NCI-H2107 treated with DMSO at 0.1 percent for 48 hours (cell line): ENCODE data around the gene CIBAR2.
A peak's percentile ranks its signal among the peaks of the same experiment; 100 is the strongest.

Experiments used
- DNase-seq: peaks from one replicate; lab custom pipeline; 2025; ENCODE audit not compliant: unreplicated experiment; lab: John Stamatoyannopoulos, UW

CIBAR2 gene

DNA sequence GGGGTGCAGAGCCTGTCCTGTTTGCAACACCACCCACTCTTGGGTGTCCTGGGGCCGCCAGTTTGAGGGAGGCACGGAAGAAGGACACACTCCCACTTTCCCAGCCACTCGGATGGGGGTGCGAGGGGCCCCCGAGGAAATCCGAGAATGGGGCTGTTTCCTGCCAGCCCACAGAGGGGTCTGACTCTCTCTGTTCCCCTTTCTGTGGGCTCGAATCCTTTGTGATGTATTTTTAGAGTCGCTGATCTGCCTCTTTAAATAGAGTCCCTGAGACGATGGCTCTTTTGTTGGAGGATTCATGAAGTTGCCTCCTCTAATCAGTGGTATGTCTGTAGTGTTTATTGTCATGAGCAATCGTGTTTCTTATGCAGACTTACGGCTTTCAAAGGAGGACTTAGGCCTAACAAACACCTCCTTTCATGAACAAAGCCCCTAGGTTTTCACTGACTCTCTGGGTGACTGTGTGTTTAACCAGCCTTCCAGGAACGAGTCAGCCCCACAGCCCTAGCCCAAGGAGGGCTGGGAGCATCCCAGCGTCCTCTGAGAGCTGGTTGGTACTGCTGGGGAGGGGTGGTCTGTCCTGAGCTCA is 29.1 kb downstream of the CIBAR2 start:
- DNase-seq = no peak

DNA sequence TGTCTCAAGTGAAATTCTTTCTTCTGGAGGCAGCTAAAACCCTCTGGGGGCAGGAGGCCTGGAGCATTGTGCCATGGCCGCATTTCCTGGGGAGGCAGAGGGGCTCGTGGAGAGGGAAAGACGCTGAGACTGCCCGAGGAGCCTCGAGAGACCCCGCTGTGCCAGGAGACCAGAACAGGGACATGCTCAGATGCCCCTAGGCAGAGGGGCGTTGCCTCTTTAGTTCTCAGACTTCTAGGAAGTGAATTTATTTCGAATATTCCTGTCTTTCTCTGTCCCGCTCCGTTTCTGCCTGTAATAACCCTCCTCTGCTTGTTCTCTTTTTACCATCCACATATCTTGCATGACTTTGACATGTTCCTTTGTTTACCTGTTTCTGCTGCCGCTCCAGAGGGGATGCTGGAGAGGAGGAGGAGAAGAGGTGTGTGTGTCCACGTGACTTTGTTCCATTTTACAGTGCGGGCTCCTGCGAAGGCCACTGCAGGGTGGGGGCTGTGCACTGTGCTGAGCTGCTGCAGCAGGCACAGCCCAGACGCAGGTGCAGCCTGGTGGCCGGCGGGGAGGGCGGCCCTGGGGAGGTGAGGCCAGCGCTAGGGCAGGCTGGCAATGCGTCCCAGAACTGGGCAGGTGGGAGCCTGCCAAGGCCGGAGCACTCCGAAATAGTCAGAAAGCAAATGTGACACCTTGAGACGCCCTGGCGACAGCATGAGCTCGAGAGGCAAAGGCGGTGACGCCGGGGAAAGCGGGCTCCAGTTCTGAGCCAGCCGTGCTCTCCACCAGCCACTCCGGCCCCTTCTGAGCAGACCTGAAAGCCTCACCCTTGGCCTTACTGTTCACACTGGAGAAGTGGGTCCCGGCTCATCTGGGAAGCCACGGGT is 29.9 kb downstream of the CIBAR2 start:
- DNase-seq = peak; percentile 35

DNA sequence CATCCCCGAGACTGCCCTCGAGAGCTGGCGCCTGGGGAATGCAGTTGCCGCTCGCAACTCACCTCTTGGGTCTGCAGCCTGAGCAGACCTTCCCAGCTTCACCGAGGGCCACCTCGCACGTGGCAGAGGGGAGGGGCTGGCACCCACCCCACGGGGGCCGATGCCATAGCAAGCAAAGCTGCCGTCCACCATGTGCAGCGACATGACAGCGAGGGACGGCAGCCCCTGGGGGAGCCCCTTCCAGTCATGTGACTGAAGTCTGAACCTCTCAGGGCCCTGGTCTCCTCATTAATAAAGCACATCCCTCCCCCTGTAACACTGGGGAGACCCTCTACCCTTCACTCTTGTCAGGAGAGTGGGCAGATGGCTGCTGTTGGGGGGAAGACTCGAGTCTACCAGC is 30.5 kb downstream of the CIBAR2 start:
- DNase-seq = no peak

DNA sequence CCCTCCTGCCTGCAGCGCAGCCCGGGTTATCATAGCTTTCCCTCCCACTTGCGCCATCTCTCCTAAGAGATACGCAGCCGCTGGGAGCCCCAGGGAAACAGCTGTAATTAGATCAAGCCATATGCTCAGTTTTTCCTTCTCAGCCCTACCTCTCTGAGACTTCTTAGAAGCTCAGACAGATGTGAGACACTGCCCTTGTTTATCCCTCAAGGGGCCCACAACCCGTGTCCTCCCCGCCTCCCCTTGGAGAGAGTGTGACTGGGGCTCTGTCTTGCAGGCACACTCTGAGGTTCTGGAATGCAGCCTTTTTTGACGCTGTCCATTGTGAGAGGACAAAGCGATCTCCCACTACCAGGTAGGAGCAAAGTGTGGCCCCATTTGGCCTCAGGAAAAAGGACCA is 31.2 kb downstream of the CIBAR2 start:
- DNase-seq = no peak

DNA sequence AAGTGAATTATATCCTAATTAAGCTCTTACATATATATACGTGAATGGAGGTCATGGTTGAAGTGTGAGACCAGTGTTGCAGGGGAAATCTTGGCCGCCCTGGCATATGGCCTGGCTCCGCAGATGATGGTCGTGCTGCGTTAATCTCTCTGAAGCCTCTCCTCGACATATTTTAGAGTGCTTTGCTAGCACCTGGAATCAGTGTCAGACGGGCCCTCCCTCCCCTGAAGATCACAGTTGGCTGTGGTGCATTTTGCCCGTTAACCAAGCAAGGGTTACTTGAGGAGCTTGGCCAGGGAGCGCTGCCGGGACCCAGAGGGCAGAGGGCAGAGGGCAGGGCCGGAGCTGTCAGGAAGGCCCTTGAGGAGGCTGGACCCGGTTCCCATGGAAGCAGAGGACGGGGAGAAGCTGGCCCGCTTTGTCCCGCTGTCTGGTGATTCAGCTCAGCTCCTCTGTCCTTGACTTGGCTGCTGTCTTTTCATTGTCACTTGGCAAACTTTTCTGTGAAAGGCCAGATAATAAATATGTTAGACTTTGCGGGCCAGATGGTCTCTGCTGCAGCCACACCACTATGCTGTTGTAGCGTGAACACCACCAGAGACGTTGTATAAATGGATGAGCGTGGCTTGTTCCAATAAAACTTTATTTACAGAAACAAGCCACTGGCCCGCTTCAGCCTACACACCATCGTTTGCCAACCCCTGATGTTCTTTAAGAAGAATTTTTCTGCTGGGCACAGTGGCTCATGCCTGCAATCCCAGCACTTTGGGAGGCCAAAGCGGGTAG is 32.3 kb downstream of the CIBAR2 start:
- no peak for DNase-seq

DNA sequence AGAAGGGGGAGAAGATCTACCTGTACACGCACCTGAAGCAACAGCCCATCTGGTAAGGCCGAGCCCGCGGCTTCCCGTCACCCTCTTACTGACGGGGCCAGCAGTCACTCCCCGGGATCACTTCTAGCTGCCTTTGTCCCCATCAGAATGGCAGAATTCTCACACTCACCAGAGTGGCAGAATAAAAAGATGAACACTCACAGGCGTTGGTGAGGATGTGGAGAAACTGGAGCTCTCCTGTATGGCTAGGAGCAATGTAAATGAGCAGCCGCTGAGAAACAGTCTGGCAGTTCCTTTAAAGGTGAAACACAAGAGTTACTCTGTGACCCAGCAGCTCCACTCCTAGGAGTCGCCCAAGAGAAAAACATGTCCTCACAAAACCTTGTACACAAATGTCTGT is 33.3 kb downstream of the CIBAR2 start:
- no peak for DNase-seq

DNA sequence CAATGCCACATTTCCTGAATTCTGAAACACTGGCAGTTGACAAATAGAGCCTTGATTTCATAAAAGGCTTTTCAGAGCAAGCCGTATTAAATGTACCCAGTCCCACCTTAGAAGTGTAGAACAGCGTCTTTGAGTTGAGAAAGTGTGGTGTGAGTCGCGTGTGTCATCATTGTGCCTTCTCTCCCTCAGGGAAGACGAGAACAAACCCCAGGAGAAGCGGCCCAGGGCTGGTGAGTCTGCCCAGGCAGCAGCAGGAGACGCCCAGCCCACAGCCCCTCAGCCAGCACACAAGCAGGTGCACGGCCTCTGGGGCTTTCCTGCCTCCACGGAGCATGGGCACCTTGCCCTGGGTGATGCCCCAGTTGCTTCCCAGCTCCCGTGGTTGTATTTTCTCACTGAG is 34.0 kb downstream of the CIBAR2 start:
- DNase-seq = no peak

DNA sequence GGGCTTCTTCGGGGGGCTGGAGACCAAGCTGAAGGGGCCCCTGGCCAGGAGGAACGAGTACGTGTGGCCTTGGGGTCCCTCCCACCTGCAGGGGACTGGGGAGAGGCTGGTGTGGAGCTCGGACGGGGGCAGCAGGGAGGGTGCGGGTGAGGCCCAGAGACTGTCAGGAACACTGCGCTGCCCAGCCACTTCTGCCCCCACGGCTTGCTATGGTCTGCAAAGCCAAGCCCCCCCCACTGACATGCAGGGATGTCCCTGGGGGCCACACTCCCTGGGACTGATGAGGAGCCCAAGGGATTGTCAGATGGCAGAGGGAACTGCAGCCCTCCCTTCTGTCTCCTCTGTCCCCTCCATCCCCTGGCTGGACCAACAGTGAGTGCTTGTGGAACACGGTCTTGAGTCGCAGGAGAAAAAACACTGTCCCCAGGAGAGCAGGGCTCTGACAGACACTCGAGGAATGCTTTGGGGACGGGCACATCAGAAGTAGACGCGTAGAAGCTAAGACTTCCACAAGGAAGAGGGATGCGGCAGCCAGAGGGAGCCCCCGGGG is 34.6 kb downstream of the CIBAR2 start:
- no peak for DNase-seq

DNA sequence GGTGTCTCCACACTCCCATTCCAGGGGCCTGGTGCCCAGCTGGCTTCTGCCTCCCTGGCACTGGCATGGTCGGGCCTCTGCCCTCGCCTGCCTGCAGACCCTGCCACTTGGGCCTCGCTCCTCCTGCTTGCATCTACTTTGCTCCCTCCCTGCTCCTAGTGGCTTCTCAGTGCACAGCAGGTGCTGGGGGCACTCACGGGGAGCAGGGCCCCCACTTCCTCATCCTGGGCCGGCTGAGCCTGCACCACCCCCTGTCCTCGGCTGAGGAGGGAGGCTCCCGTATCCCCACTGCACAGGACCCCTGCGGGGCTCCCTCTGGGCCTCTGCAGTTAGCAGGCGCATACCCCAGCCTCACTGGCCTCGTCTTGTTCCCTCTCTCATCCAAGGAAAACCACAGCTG is 35.2 kb downstream of the CIBAR2 start:
- DNase-seq = no peak

DNA sequence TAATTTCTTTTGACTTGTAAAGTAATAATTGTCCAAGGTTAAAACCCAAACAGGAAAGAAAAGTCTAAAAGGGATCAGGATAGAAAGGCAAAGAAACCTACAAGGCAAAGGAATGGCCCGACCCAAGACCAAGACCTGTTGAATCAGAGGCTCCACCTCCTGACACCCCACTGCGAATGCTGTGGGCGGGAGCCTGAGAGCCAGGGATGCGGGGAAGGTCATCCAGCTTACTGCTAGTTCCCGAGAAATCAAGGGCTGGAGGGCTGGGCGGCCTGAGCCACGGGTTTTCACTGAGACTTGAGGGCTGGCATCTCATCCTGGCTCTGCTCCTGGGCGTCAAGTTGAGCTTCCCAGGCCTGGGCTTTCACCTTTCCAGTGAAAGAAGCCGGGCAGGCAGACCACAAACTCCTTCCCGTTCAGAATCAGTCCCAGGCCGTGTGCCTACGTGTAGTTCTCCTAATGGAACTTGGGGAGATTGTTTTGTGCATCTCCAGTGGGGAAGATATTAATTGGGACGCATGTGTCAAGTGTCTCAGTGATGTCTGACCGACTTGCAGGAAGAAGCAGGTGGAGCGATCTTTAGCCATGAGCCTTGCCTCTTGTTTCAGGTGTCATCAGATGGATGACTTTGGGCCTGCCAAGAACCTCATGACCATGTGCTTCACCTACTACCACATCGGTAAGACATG is 36.9 kb downstream of the CIBAR2 start:
- DNase-seq = no peak

DNA sequence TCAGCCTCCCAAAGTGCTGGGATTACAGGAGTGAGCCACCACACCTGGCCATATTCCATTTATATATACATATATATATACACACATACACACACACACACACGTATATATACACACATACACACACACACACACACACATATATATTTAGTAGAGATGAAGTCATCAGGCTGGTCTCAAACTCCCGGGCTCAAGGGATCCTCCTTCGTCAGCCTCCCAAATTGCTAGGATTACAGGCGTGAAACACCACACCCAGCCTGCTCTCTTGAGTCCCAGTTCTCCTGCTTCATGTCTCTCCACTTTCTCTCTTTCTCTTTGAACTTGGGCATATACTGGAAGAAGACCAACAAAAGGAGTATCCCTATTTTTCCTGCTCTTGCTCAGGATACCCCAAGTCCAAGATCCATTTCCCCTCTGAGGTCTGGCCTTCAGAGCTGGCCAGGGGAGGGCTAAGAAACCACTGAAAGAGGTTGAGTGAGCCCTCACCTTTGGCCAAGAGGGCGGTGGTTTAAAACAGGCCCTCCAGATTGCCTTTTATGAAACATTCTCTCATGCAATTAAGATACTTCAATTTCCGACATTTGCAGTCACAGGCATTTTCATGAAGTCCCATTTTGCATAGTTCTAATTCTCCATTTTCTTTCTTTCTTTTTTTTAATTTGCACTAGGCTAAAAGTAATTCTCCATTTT is 37.9 kb downstream of the CIBAR2 start:
- no peak for DNase-seq

DNA sequence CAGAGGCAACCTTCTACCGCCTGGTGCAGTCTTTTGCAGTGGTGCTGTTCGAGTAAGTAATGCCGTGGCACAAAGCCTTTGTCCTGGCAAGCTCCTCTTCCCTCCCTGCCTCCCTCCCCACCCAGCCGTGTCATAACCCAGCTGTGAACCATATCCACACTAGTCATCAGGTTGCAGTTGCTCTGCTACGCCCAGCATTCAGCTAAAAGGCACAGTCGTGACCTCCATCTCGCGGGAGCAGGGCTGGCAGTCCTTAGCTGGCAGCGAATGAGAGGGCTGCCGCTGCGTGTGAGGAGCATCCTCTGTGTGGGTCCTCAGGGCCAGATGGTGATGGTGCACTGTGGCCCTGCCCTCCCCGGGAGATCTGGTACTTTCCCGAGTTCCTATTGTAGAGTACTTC is 39.3 kb downstream of the CIBAR2 start:
- DNase-seq = no peak

DNA sequence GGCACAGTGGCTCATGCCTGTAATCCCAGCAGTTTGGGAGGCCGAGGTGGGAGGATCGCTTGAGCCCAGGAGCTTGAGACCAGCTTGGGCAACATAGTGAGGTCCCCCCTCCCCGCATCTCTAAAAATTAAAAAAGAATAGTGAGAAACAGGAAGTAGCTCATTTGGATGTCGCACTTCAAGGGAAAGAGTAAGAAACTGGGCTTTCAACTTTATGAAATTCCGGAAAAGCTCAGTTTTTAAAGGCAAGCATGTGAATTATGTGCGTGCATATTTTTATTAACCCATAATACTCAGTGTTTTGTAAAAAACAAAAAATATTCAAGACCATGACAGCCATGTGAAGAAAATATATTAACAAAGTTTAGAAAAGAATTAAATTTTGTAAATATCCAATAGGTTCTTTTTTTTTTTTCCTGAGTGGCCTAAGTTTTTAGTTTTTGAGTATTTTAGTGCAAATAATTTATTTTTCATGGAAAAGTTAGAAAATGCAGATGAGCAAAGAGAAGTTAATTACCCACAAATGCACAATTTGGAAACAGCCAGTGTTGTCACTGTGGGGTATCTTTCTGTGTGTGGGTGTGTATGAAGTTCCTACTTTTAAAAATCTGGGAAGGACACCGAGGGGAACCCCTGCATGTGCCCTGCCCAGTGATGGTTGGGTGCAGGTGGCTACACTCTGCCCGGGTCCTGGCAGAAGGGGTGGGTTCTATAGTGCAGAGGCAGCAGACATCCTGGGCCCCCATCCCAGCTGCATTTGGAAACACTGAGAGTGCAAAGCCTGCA is 40.0 kb downstream of the CIBAR2 start:
- DNase-seq = no peak

DNA sequence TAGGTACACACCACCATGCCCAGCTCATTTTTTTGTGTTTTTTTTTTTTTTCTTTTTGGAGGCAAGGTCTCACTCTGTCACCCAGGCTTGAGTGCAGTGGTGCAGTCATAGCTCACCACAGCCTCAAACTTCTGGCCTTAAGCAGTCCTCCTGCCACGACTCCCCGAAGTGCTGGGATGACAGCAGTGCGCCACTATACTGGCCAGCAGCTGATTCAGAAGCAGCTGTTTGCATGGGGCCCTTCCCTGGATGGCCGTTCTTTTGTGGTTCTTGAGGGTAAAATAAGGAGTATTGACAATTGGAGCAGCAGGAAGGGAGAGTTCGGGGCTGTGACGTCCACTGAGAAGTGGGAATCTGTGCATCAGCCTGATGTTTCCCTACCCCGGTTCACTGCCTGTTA is 43.1 kb downstream of the CIBAR2 start:
- no peak for DNase-seq

DNA sequence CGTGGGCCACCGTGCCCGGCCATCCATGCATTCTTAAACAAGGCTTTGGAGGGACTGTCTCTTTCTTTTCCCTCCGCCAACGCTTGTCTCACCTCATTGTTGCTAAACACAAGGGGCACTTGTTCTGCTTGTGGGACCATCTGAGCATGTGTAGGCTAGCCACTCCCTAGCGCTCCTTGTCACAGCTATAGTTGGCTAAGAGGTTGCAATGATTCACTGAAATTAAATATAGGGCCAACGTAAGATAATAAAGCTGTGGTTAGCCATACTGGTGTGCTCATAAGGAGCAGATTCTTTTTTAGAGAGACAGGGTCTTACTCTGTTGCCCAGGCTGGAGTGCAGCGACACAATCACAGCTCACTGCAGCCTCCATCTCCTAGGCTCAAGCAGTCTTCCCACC is 43.5 kb downstream of the CIBAR2 start:
- no peak for DNase-seq

DNA sequence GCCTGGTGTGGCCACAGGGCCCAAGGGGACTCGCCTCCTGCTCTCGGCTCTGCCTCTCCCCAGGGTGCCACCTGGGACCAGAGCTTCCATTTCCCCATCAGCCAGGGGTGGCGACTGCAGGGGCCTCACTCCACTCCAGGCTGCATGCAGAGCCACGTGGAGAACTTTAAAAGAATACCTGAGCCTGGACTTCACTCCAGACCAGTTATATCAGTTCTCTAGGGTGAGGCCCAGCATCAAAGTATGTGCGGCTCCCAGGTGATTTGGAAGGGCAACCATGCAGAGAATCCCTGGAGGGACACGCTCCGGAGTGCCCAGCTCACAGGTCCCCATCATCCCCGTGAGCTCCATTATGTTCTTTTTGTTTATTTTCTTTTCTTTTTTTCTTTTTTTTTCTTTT is 44.8 kb downstream of the CIBAR2 start:
- DNase-seq = no peak

DNA sequence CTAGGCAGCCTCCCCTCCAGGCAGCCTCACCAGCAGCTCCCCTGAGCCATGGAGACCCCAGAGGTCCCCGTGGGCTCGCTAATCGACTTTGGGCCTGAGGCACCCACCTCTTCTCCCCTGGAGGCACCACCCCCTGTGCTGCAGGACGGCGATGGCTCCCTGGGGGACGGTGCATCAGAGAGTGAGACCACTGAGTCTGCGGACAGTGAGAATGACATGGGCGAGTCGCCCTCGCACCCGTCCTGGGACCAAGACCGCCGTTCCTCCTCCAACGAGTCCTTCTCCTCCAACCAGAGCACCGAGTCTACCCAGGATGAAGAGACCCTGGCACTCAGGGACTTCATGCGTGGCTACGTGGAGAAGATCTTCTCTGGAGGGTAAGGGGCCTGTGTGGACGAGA is 45.2 kb downstream of the CIBAR2 start:
- DNase-seq = no peak

DNA sequence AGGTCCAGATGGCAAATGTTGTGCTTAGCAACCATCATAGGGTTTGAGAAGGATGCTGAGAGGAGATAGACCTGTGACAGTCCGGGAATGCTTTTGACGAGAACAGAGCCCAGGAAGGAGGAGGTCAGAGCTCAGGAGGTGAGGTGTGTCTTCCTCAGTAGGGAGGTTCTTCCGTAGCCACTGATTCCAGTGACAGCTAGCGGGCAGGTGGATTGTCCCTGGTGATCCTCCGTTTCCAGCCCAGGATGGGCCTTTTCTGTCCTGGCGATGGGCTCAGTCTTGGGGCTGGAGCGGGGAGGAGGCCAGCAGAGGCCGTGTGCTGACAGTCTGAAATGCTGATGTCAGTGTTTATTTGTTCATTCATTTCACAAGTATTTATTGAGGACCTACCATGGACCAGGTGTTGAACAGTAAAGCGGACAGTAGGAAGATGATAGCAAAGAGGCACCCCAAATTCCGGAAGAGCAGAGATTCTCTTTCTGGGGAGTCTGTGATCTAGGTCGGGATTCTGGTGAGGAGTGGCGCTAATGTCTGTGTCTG is 45.9 kb downstream of the CIBAR2 start:
- DNase-seq = no peak

DNA sequence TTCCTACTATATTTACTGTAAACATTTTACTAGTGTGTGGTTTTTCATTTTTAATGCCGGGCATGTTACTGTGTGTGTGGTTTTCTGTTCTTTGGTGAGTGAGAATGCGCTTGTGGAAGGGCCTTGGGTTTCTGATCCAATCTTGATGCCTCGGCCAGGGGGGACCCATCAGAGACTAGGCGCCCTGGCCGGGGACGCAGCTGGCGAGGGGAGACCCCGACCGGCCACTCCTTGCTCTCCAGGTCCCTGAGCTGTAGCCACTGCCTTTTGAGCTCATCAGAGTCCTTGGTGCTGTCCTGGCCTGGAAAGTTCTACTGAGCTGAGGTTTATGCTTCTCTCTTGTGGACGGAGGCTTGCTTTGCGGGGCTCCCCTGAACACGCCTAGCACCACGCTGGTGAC is 47.2 kb downstream of the CIBAR2 start:
- DNase-seq = no peak

DNA sequence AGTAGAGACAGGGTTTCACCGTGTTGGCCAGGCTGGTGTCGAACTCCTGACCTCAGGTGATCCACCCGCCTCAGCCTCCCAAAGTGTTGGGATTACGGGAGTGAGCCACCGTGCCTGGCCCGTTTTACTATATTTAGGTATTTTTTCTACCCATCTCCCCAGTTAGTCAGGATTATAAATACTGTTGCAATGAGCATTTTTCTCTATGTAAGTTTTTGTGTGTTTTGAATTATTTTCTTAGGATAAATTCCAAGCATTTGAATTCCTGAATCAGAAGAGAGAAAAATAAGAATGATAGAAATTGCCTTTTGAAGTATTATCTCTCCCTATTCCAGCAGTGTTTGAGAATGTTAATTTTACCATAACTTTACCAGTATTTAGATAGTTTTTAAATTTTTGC is 48.1 kb downstream of the CIBAR2 start:
- DNase-seq = no peak
